ENCODE measurements around the gene BCAR3.

DNA sequence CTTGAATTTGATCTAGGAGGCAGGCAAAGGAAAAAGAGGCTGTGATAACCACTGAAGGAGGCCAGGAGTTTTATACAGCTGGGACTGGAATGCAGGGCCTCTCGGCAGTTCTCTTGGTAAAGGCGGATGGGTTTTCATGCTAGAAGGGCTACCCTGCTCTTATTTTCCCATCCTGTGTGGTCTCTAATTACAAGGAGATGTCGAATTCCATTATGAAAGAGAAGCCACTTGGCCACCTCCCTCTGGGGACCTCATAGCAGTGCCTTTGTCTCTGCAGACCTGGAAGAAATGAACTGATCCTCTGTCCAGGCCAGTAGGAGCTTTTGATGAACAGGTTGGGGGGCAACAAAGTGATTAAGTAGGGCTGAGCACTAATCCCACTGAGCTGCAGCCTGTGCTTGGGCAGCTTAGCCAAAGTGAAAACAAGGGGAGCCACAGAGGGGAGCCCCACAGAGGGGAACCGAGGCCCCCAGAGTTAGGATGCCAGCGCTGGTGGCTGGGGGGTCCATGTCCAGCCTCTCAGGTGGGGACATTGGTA lies 42.2 kb upstream of the BCAR3 start:
- TF ChIP-seq POLR2A (IDR thresholded peaks at IDR 0.05) (no peak), POLR2AphosphoS5 (IDR thresholded peaks at IDR 0.05) (no peak)
- TF ChIP-seq, protein P1, sequence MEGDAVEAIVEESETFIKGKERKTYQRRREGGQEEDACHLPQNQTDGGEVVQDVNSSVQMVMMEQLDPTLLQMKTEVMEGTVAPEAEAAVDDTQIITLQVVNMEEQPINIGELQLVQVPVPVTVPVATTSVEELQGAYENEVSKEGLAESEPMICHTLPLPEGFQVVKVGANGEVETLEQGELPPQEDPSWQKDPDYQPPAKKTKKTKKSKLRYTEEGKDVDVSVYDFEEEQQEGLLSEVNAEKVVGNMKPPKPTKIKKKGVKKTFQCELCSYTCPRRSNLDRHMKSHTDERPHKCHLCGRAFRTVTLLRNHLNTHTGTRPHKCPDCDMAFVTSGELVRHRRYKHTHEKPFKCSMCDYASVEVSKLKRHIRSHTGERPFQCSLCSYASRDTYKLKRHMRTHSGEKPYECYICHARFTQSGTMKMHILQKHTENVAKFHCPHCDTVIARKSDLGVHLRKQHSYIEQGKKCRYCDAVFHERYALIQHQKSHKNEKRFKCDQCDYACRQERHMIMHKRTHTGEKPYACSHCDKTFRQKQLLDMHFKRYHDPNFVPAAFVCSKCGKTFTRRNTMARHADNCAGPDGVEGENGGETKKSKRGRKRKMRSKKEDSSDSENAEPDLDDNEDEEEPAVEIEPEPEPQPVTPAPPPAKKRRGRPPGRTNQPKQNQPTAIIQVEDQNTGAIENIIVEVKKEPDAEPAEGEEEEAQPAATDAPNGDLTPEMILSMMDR (IDR thresholded peaks at IDR 0.05) = no peak
